OCI-LY1 (cell line): ENCODE measurements around the gene RNF183.

Experiments
- CTCF ChIP-seq: fragments of 200-600 bp; sonication (generic), shearing (Covaris generic); IDR thresholded peaks from 2 replicates; pipeline ENCODE4 v1.5.1; 2017; ENCODE audit warnings: mild to moderate bottlenecking, antibody characterized with exemption, low read length, moderate library complexity, mixed read lengths
- EZH2 ChIP-seq: fragments of 200-600 bp; sonication (generic), shearing (Covaris generic); IDR thresholded peaks from 2 replicates; pipeline ENCODE4 v1.8.0; 2017; ENCODE audit warnings: borderline replicate concordance, mixed run types, mild to moderate bottlenecking, antibody characterized with exemption, low read length, moderate library complexity, mixed read lengths

- TF ChIP-seq CTCF: no peak
- TF ChIP-seq EZH2: no peak
Measured at GRCh38 chr9:113319054-113319453, 15.9 kb upstream of the RNF183 start.
